MM.1S (cell line): ENCODE data around the gene SLC25A26.

ENCODE experiments used
- EZH2 ChIP-seq: fragments of 300-600 bp; sonication (generic); optimal IDR thresholded peaks from 2 replicates; pipeline ENCODE3; 2017; ENCODE audit warnings: low read depth, mild to moderate bottlenecking, antibody characterized with exemption, low read length, mixed read lengths
- EZH2phosphoT487 ChIP-seq: fragments of 300-600 bp; sonication (generic); IDR thresholded peaks from 2 replicates; pipeline ENCODE4 v1.6.1; 2018; ENCODE audit warnings: antibody characterized with exemption, low read length
- TF ChIP-seq, protein P1 (sequence below): fragments of 300-600 bp; sonication (generic); IDR thresholded peaks from 2 replicates; pipeline ENCODE4 v1.5.1; 2016; ENCODE audit warnings: antibody characterized with exemption, low read length, mixed read lengths

DNA sequence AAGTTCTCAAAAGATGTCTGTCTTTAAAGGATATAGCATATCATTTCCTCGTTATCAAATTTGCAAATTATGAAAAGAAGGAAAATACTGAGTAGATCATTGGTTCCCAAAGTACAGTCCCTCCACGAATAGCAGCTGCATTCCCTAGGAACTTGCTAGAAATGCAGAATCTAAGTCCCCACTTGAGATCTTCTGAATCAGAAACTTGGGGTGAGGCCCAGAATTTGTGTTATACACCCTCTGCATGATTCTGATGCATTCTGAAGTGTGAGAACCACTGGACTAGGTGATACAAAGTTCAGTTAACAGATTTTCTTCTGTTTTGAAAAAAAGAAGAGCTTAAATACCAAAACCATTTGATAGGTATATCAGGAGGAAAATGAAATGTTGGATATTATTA, 77.1 kb downstream of the SLC25A26 start:
- TF ChIP-seq, protein P1, sequence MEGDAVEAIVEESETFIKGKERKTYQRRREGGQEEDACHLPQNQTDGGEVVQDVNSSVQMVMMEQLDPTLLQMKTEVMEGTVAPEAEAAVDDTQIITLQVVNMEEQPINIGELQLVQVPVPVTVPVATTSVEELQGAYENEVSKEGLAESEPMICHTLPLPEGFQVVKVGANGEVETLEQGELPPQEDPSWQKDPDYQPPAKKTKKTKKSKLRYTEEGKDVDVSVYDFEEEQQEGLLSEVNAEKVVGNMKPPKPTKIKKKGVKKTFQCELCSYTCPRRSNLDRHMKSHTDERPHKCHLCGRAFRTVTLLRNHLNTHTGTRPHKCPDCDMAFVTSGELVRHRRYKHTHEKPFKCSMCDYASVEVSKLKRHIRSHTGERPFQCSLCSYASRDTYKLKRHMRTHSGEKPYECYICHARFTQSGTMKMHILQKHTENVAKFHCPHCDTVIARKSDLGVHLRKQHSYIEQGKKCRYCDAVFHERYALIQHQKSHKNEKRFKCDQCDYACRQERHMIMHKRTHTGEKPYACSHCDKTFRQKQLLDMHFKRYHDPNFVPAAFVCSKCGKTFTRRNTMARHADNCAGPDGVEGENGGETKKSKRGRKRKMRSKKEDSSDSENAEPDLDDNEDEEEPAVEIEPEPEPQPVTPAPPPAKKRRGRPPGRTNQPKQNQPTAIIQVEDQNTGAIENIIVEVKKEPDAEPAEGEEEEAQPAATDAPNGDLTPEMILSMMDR: no peak
- no peak for TF ChIP-seq EZH2
- no peak for TF ChIP-seq EZH2phosphoT487
